ENCODE results near the gene METTL2A.

DNA sequence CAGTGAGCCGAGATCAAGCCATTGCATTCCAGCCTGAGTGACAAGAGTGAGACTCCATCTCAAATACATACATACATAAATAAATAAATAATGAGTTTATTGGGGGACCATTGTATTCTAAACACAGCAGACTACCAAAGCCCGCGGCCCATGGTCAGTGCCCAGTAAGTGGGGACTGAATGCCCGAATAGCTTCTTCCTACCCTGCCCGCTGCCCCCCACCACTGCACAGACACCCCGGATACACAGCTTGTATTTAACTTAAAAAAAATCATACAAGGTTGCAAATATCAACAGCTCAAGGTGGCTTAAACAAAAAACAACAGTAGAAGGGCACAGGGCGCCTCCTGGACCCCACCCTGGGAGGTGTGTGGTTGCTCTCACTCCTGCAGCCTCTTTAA lies 32.3 kb downstream of the METTL2A start:
- no peak for TF ChIP-seq EZH2 (IDR thresholded peaks at IDR 0.05; ENCODE audit: insufficient read depth, poor library complexity, severe bottlenecking)
- no peak for TF ChIP-seq EZH2phosphoT487 (IDR thresholded peaks at IDR 0.05; ENCODE audit: insufficient read depth, low read depth)

Measured in GM23248 (cell line).